ENCODE measurements around the gene SH2D3C.

The SH2D3C gene

DNA sequence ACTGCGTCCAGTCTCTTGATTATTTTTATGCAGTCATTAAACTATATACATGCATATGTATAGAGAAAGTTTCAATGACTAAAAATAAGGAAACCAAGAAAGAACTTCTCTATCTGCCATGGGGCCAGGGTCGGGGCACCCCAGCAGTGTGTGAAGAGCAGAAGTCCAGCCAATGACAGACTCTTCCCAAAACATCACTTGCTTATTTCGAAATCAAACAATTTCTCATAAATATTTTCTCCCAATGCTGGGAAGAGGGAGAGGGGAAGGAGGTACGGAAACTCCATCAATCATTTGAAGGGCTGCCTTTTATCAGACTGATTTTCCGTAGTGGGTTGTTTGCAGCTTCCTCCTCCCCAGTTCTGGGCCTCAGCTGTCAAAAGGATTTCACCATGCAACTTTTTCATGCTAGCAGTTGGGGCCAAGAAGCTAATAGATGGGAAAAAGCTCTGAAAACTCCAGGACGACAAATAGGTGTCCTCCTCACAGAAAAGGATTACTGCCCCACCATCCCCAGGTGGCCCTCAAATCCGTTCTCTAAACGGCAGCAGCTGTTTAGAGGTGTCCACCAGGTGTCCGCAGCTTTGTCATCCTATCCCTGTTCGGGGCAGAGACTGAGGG, 23.6 kb upstream of the SH2D3C start:
- Histone ChIP-seq H3K27ac (ENCODE audit: low read depth, low read length) (peak overlapping the region; percentile 44), H3K27me3 (ENCODE audit: low read length) (no peaks in the 10 kb centered on the region), H3K4me3 (ENCODE audit: insufficient read depth, low read length, poor library complexity, severe bottlenecking) (peak overlapping the region; percentile 56), H4K20me1 (ENCODE audit: low read depth, low read length) (no peaks in the 10 kb centered on the region), H3K9ac (ENCODE audit: low read length) (peak overlapping the region; percentile 98), H3K36me3 (ENCODE audit: low read length) (no peaks in the 10 kb centered on the region), H3F3A (ENCODE audit: insufficient read depth) (peaks cover 5% of the 10 kb centered on the region), H3K9me2 (replicated peaks; ENCODE audit: insufficient read depth, low read length) (no peaks in the 10 kb centered on the region), H3K9me3 (ENCODE audit: insufficient read depth, low read length) (no peaks in the 10 kb centered on the region), H3K79me2 (ENCODE audit: insufficient read depth, low read length) (peaks cover 23% of the 10 kb centered on the region), H3K4me2 (ENCODE audit: low read depth, low read length, poor library complexity, severe bottlenecking) (peak overlapping the region; percentile 86), H2AFZ (ENCODE audit: low read depth, low read length, severe bottlenecking) (peak overlapping the region; percentile 98)
- TF ChIP-seq EZH2phosphoT487 (conservative IDR thresholded peaks at IDR 0.05; ENCODE audit: low read length) = no peak
- TF ChIP-seq, protein P1, sequence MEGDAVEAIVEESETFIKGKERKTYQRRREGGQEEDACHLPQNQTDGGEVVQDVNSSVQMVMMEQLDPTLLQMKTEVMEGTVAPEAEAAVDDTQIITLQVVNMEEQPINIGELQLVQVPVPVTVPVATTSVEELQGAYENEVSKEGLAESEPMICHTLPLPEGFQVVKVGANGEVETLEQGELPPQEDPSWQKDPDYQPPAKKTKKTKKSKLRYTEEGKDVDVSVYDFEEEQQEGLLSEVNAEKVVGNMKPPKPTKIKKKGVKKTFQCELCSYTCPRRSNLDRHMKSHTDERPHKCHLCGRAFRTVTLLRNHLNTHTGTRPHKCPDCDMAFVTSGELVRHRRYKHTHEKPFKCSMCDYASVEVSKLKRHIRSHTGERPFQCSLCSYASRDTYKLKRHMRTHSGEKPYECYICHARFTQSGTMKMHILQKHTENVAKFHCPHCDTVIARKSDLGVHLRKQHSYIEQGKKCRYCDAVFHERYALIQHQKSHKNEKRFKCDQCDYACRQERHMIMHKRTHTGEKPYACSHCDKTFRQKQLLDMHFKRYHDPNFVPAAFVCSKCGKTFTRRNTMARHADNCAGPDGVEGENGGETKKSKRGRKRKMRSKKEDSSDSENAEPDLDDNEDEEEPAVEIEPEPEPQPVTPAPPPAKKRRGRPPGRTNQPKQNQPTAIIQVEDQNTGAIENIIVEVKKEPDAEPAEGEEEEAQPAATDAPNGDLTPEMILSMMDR (IDR thresholded peaks at IDR 0.05; ENCODE audit: insufficient read depth, low read length, poor library complexity, severe bottlenecking) = no peak

DNA sequence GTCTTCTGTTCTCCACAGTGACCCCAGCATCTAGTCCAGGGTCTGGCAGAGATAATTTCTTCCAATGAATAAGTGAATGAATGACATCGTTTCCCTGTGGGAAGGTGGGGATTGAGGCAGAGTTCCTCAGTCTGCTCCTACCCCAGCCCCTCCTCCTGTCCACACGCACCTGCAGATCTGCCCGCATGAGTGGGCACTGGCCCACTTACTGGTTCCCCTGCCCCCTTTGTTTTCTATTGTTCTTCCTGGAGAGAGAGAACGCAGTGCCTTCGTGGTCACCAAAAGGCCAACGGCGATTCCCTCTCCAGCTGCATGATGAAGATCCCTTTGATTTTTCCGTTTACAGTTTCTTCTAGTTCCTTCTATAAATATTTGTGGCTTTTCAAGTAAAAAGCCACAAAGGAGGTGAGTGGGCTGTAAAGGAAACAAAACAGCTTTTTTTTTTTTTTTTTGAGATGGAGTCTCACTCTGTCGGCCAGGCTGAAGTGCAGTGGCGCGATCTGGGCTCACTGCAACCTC, 18.4 kb upstream of the SH2D3C start:
- Histone ChIP-seq H3F3A (ENCODE audit: insufficient read depth) (peaks cover 23% of the 10 kb centered on the region), H3K9me3 (ENCODE audit: insufficient read depth, low read length) (no peaks in the 10 kb centered on the region), H3K4me3 (ENCODE audit: insufficient read depth, low read length, poor library complexity, severe bottlenecking) (no peak overlapping the region), H3K9me2 (replicated peaks; ENCODE audit: insufficient read depth, low read length) (no peaks in the 10 kb centered on the region), H2AFZ (ENCODE audit: low read depth, low read length, severe bottlenecking) (no peak overlapping the region), H4K20me1 (ENCODE audit: low read depth, low read length) (no peaks in the 10 kb centered on the region), H3K27ac (ENCODE audit: low read depth, low read length) (no peak overlapping the region), H3K9ac (ENCODE audit: low read length) (no peak overlapping the region), H3K4me2 (ENCODE audit: low read depth, low read length, poor library complexity, severe bottlenecking) (no peak overlapping the region), H3K27me3 (ENCODE audit: low read length) (no peaks in the 10 kb centered on the region), H3K36me3 (ENCODE audit: low read length) (peaks cover 5% of the 10 kb centered on the region; the same call in 1 of the 2 replicates), H3K79me2 (ENCODE audit: insufficient read depth, low read length) (no peaks in the 10 kb centered on the region)
- TF ChIP-seq, protein P1 (IDR thresholded peaks at IDR 0.05; ENCODE audit: insufficient read depth, low read length, poor library complexity, severe bottlenecking) = no peak
- TF ChIP-seq EZH2phosphoT487 (conservative IDR thresholded peaks at IDR 0.05; ENCODE audit: low read length) = no peak

DNA sequence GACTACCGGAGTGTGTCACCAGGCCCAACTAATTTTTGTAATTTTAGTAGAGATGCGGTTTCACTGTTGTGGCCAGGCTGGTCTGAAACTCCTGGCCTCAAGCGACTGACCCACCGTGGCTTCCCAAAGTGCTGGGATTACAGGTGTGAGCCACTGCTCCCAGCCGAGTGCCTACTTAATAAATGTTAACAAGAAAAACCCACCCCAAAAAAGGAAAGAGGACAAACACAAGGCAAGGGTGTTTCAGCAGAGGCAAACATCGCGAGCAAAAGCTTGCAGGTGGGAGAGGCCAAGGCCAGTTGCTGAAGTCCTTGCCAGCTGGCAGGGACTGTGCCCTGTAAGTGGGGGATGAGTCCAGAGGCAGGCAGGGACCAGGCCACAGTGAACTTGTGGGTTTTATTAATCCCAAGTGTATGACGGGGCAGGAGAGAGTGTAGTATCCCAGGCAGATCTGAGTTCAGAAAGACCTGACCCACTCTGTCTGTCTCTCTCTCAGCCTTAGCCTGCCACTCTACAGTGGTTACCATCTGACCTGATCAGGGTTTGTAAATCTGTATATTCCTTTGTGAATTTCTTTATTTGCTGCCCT, 17.9 kb upstream of the SH2D3C start:
- Histone ChIP-seq H3K9me2 (replicated peaks; ENCODE audit: insufficient read depth, low read length) (no peaks in the 10 kb centered on the region), H3F3A (ENCODE audit: insufficient read depth) (peaks cover 22% of the 10 kb centered on the region), H3K36me3 (ENCODE audit: low read length) (peaks cover 5% of the 10 kb centered on the region; the same call in 1 of the 2 replicates), H3K27me3 (ENCODE audit: low read length) (no peaks in the 10 kb centered on the region), H3K4me3 (ENCODE audit: insufficient read depth, low read length, poor library complexity, severe bottlenecking) (no peak overlapping the region), H3K79me2 (ENCODE audit: insufficient read depth, low read length) (no peaks in the 10 kb centered on the region), H4K20me1 (ENCODE audit: low read depth, low read length) (no peaks in the 10 kb centered on the region), H3K4me2 (ENCODE audit: low read depth, low read length, poor library complexity, severe bottlenecking) (no peak overlapping the region), H3K9me3 (ENCODE audit: insufficient read depth, low read length) (no peaks in the 10 kb centered on the region), H2AFZ (ENCODE audit: low read depth, low read length, severe bottlenecking) (no peak overlapping the region), H3K27ac (ENCODE audit: low read depth, low read length) (no peak overlapping the region), H3K9ac (ENCODE audit: low read length) (no peak overlapping the region)
- TF ChIP-seq, protein P1 (IDR thresholded peaks at IDR 0.05; ENCODE audit: insufficient read depth, low read length, poor library complexity, severe bottlenecking) = no peak
- TF ChIP-seq EZH2phosphoT487 (conservative IDR thresholded peaks at IDR 0.05; ENCODE audit: low read length) = no peak

Measured in SU-DHL-6 (cell line).